Measurements from ENCODE around the gene GRAMD1B.
"Not testable (repeated sequence)": the region's sequence is repeated elsewhere in the genome, so short reads cannot be mapped to it uniquely, and the experiment has no call there.

GRAMD1B gene

GRCh38 chr11:123562829-123563228 lies 132.8 kb downstream of the GRAMD1B start:
- H3K27ac ChIP-seq = no peak overlapping the region
- no peak for TF ChIP-seq ZFX (IDR thresholded peaks at IDR 0.05)
- no peak for TF ChIP-seq CTCF (conservative IDR thresholded peaks at IDR 0.05)

DNA sequence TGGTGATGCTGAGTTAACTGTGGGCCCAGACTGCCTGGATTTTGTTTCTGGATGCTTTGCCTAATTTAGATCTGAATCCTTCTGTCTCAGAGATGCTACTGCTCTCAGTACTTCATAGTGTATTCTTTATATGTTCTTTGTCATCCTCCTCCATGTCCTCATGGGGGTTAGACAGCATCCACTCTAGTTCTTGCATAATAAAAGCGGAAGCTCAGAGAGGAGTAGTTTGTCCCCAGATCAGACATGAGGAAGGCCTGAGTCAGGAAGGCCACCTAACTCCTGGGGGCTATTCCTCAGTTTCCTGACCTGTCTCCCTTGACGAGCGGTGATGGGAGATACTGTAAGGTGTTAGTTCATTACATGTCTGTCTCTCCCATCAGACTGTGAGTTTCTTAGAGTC lies 134.2 kb downstream of the GRAMD1B start:
- no peak overlapping the region for H3K27ac ChIP-seq

DNA sequence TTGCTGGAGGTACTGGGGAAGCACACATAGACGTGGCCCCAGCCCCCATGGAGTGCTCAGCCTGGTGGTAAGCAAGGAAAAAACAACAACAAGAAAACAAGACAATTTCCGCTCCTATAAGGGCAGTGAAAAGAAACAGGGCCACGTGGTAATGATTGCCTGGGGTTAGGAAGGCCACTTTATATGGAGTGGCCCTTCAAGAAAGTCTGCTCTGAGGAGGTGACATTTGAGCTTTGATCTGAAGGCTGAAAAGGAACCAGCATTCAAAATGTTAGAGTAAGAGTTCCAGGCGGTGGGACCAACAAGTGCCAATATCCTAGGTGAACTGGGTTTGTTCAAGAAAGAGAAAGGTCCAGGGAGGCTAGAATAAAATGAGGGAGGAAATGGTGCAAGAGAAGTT lies 136.8 kb downstream of the GRAMD1B start:
- TF ChIP-seq CTCF (conservative IDR thresholded peaks at IDR 0.05) (no peak), ZFX (IDR thresholded peaks at IDR 0.05) (no peak)
- no peak overlapping the region for H3K27ac ChIP-seq

More for the DNA sequence above, 134.2 kb downstream of the GRAMD1B start:
- TF ChIP-seq ZFX (IDR thresholded peaks at IDR 0.05) = no peak
- TF ChIP-seq CTCF (conservative IDR thresholded peaks at IDR 0.05) = no peak

DNA sequence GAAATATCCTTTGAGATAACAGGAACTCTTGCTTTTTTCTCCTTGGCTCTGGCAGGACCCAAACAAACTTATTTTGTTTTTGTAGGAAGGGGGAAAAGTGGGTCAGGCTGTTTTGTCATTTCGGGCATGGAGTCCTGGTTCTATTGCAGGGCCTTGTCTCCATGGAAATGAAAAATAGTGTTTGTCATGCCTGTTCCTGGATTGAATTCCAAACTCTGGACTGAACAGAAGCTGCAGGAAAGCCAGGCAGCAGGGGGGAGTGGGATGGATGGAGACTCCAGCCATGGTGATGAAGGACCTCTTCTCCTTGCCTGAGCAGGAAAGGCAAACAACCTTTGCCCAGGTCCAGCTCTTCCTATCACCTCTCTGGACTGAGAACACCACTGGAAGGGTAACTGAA lies 137.4 kb downstream of the GRAMD1B start:
- no peak overlapping the region for H3K27ac ChIP-seq
- no peak for TF ChIP-seq CTCF (conservative IDR thresholded peaks at IDR 0.05)
- no peak for TF ChIP-seq ZFX (IDR thresholded peaks at IDR 0.05)

DNA sequence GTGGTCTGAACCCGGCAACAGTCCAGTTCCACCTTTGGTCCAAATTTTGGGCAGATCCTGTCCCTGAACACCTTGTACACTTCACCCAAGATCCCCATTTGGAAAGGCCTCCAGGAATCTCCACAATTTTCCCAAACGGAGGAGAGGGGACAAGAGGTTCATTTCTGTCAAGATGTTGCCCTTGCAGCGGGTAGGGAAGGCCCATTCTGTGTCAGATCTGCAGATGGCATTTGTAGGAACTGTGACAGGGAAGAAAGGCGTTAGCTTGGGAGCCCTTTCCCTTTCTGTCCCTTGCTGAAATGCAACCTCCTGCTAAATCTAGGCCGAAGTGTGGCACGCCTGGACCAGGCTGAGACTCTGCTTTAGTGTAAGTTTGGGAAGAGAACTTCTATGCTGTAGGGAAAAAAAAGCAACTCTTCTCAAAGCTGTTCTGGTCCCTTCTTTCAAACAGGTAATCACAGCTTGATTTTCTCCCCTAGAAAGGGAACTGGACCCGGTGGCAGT lies 138.3 kb downstream of the GRAMD1B start:
- TF ChIP-seq CTCF (conservative IDR thresholded peaks at IDR 0.05) (no peak), ZFX (IDR thresholded peaks at IDR 0.05) (no peak)
- no peak overlapping the region for H3K27ac ChIP-seq

- H3K27ac ChIP-seq = no peak overlapping the region
- TF ChIP-seq ZFX (IDR thresholded peaks at IDR 0.05) = no peak
- no peak for TF ChIP-seq CTCF (conservative IDR thresholded peaks at IDR 0.05)
Measured at GRCh38 chr11:123569393-123569792, 139.3 kb downstream of the GRAMD1B start.

DNA sequence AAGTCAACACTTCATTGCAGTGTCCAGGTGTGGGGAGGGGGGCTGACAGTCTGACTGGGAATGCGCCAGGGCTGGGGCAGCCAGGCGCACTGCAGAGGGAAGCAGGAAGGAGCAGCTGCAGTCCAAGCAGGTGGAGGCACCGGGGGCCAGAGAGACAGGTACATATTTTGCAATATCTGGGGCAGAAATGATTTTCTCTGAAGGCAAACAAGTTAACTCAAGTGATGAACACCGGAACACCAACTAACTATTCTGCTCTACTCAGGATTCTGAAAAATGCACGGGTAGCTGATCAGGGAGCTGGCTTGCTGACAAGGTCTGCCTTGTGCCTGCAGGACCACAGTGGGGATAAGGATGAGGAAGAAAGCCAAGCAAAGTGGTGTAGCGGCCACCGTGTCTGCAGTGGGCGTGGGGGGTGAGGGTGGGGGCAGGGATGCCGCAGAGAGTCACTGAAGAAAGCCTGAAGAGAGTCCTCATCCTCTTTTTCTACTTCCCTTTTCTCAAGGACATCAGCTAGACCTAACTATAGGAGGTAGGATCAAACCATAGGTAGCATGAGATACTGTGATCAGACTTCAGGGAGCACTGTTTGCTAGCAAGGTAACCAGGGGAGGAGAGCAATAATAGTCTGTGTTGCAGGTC lies 141.0 kb downstream of the GRAMD1B start:
- TF ChIP-seq CTCF (conservative IDR thresholded peaks at IDR 0.05) = no peak
- TF ChIP-seq ZFX (IDR thresholded peaks at IDR 0.05) = no peak
- no peak overlapping the region for H3K27ac ChIP-seq

- H3K27ac ChIP-seq = not testable (repeated sequence)
Measured at GRCh38 chr11:123572791-123573190, 142.7 kb downstream of the GRAMD1B start.

Data from C4-2B (cell line).